ENCODE results near the gene GAB2.

Gene GAB2

GRCh38 chr11:78381865-78382264 lies 35.8 kb downstream of the GAB2 start:
- TF ChIP-seq FOXP2 (optimal IDR thresholded peaks at IDR 0.05; ENCODE audit: borderline replicate concordance, extremely low read depth, extremely low read length, insufficient read depth) (no peak), SIN3A (IDR thresholded peaks at IDR 0.05; ENCODE audit: borderline replicate concordance, insufficient read depth, low read length) (no peak), REST (IDR thresholded peaks at IDR 0.05; ENCODE audit: insufficient read depth in 1 of 2, low read depth in 2 of 2, low read length in 2 of 2) (no peak), TAF1 (IDR thresholded peaks at IDR 0.05; ENCODE audit: borderline replicate concordance, insufficient read depth, low read length) (no peak), POLR2AphosphoS5 (IDR thresholded peaks at IDR 0.05; ENCODE audit: low read depth, low read length) (no peak)

- TF ChIP-seq FOXP2 (optimal IDR thresholded peaks at IDR 0.05; ENCODE audit: borderline replicate concordance, extremely low read depth, extremely low read length, insufficient read depth) (no peak), SIN3A (IDR thresholded peaks at IDR 0.05; ENCODE audit: borderline replicate concordance, insufficient read depth, low read length) (no peak), REST (IDR thresholded peaks at IDR 0.05; ENCODE audit: insufficient read depth in 1 of 2, low read depth in 2 of 2, low read length in 2 of 2) (no peak), POLR2AphosphoS5 (IDR thresholded peaks at IDR 0.05; ENCODE audit: low read depth, low read length) (no peak), TAF1 (IDR thresholded peaks at IDR 0.05; ENCODE audit: borderline replicate concordance, insufficient read depth, low read length) (no peak)
Observed at GRCh38 chr11:78380615-78381051, 37.0 kb downstream of the GAB2 start.

GRCh38 chr11:78379039-78379670 lies 38.5 kb downstream of the GAB2 start:
- no peak for TF ChIP-seq SIN3A (IDR thresholded peaks at IDR 0.05; ENCODE audit: borderline replicate concordance, insufficient read depth, low read length)
- no peak for TF ChIP-seq POLR2AphosphoS5 (IDR thresholded peaks at IDR 0.05; ENCODE audit: low read depth, low read length)
- TF ChIP-seq REST (IDR thresholded peaks at IDR 0.05; ENCODE audit: insufficient read depth in 1 of 2, low read depth in 2 of 2, low read length in 2 of 2), result no peak
- TF ChIP-seq FOXP2 (optimal IDR thresholded peaks at IDR 0.05; ENCODE audit: borderline replicate concordance, extremely low read depth, extremely low read length, insufficient read depth), result no peak
- TF ChIP-seq TAF1 (IDR thresholded peaks at IDR 0.05; ENCODE audit: borderline replicate concordance, insufficient read depth, low read length), result no peak

GRCh38 chr11:78377625-78378418 lies 39.8 kb downstream of the GAB2 start:
- no peak for TF ChIP-seq FOXP2 (optimal IDR thresholded peaks at IDR 0.05; ENCODE audit: borderline replicate concordance, extremely low read depth, extremely low read length, insufficient read depth)
- TF ChIP-seq REST (IDR thresholded peaks at IDR 0.05; ENCODE audit: insufficient read depth in 1 of 2, low read depth in 2 of 2, low read length in 2 of 2), result no peak
- no peak for TF ChIP-seq TAF1 (IDR thresholded peaks at IDR 0.05; ENCODE audit: borderline replicate concordance, insufficient read depth, low read length)
- no peak for TF ChIP-seq SIN3A (IDR thresholded peaks at IDR 0.05; ENCODE audit: borderline replicate concordance, insufficient read depth, low read length)
- TF ChIP-seq POLR2AphosphoS5 (IDR thresholded peaks at IDR 0.05; ENCODE audit: low read depth, low read length), result no peak
